ENCODE data around the gene OTOP3.
"Not testable (repeated sequence)": the region's sequence is repeated elsewhere in the genome, so short reads cannot be mapped to it uniquely, and the experiment has no call there.

Gene OTOP3

DNA sequence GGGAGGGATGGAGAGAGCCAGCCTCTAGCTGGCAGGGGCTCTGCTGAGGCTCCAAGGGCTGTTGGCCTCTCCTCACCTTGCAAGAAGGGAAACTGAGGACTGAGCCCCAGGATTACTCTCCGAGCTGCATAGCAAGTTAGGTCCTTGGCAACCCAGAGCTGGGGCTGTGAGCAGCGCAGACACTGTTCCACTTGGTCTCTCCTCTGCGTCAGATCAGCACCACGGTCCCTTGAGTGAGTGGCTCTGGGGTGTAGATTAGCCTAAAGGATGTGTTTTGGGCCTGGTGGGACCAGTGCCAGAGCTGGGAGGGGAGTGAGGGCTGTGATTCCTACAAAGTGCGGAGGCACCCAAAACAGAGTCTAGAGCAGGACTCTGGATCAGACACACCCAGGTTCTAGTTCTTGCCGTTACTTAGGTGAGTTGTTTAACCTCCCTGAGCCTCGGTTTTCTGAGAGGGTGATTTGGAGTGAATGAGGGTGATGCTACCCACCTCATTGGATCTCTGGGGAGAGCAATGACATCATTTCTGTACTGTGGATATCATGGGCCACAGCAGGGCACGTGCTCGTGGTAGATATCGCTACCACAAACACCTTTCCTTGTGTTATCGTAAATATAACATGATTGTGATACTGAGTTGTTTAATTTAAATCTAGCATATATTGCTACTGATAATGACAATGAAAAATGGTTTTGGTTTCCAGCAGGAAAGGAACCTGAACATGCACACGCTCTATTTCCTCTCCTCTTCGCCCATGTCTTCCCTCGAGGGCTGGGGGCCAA is 34.2 kb upstream of the OTOP3 start:
- no peaks in the 10 kb centered on the region for H3K36me3 ChIP-seq (ENCODE audit: control insufficient read depth, insufficient read depth, low read length)
- no peak overlapping the region for H3K27ac ChIP-seq (ENCODE audit: insufficient read depth, low read depth, low read length, poor library complexity, severe bottlenecking)
- WGBS, 2 experiments, result 88 to 89% methylated on average over 14 of the region's 14 CpGs
- no peaks in the 10 kb centered on the region for H3K9me3 ChIP-seq (ENCODE audit: control insufficient read depth, low read length)
- H3K4me1 ChIP-seq (ENCODE audit: control insufficient read depth, insufficient read depth, low read length), result no peaks in the 10 kb centered on the region
- H3K4me3 ChIP-seq (ENCODE audit: insufficient read depth, low read depth, low read length), result no peak overlapping the region
- H3K27me3 ChIP-seq (ENCODE audit: control insufficient read depth, insufficient read depth, low read length, poor library complexity, severe bottlenecking), result peaks cover 12% of the 10 kb centered on the region

DNA sequence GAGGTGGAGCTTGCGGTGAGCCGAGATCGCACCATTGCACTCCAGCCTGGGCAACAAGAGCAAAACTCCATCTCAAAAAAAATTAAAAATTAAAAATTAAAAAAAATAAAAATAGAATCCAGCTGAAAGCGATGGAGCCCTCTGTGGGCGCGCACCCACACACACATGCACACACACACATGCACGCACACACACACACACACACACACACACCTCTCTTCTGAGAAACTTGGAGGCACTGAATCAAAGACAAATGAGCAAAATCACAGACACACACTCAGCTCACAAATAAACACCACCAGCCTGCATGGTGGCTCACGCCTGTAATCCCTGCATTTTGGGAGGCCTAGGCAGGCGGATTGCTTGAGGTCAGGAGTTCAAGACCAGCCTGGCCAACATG is 32.7 kb upstream of the OTOP3 start:
- H3K27me3 ChIP-seq (ENCODE audit: control insufficient read depth, insufficient read depth, low read length, poor library complexity, severe bottlenecking), result peaks cover 3% of the 10 kb centered on the region
- H3K9me3 ChIP-seq (ENCODE audit: control insufficient read depth, low read length), result no peaks in the 10 kb centered on the region
- no peak overlapping the region for H3K4me3 ChIP-seq (ENCODE audit: insufficient read depth, low read depth, low read length)
- H3K27ac ChIP-seq (ENCODE audit: insufficient read depth, low read depth, low read length, poor library complexity, severe bottlenecking), result no peak overlapping the region
- no peaks in the 10 kb centered on the region for H3K4me1 ChIP-seq (ENCODE audit: control insufficient read depth, insufficient read depth, low read length)
- H3K36me3 ChIP-seq (ENCODE audit: control insufficient read depth, insufficient read depth, low read length), result no peaks in the 10 kb centered on the region
- 87 to 90% methylated on average over 9 of the region's 9 CpGs for WGBS, 2 experiments

DNA sequence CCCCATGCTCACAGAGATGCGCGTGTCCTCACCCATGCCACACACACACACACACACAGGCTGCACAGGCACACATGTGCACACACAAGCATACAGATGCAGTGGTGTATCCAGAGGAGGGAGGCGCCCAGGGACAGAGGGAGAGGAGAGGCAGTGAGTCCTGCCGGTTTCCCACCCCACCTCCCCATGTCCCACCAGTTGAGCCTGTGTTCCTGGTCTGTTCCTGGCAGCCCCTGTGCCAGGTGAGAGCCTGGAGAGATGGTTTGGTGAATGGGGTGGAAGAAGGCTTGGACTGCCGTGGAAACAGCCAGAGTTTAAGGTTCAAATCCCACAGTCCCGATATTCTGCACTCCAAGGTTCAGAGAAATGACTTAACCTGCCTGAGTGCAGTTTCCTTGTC is 32.0 kb upstream of the OTOP3 start:
- WGBS, 2 experiments, result 87 to 91% methylated on average over 6 of the region's 6 CpGs
- Histone ChIP-seq H3K4me1 (ENCODE audit: control insufficient read depth, insufficient read depth, low read length) (no peaks in the 10 kb centered on the region), H3K36me3 (ENCODE audit: control insufficient read depth, insufficient read depth, low read length) (no peaks in the 10 kb centered on the region), H3K27ac (ENCODE audit: insufficient read depth, low read depth, low read length, poor library complexity, severe bottlenecking) (no peak overlapping the region), H3K27me3 (ENCODE audit: control insufficient read depth, insufficient read depth, low read length, poor library complexity, severe bottlenecking) (peaks cover 3% of the 10 kb centered on the region), H3K9me3 (ENCODE audit: control insufficient read depth, low read length) (no peaks in the 10 kb centered on the region), H3K4me3 (ENCODE audit: insufficient read depth, low read depth, low read length) (no peak overlapping the region)

DNA sequence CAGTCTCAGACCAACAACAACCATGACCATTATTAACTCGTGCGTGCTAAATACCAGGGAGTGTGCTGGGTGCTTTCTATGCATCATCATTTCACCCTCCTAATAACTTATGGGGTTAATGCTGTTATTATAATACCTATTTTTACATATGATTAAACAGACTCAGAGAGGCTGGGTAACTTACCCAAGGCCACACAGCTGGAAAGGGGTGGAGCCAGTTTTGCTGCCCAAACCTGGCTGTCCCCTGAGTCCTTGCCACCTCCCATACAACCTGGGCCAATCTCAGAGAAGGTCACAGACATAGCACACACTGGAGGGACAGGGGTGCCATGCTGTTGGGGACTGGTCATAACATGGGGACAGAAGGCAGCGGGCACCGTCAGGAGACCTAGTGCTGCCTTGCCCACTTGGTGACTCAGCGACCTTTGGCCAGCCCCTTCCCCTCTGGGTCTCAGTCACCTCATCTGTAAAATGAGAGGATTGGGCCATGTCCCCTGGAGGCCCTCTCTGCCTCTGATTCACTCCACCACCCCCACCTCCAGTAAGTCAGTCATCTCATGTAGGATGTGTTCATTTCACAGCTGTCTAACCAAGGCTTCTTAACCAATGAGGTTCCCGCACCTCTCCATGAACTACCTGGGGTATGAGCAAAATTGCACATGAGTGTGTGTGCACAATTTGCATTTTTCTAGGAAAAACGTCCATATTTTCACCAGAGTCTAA is 30.9 kb upstream of the OTOP3 start:
- H3K27ac ChIP-seq (ENCODE audit: insufficient read depth, low read depth, low read length, poor library complexity, severe bottlenecking), result no peak overlapping the region
- H3K9me3 ChIP-seq (ENCODE audit: control insufficient read depth, low read length), result no peaks in the 10 kb centered on the region
- H3K4me3 ChIP-seq (ENCODE audit: insufficient read depth, low read depth, low read length), result no peak overlapping the region
- no peaks in the 10 kb centered on the region for H3K36me3 ChIP-seq (ENCODE audit: control insufficient read depth, insufficient read depth, low read length)
- WGBS, 2 experiments, result 84 to 91% methylated on average over 7 of the region's 7 CpGs
- H3K4me1 ChIP-seq (ENCODE audit: control insufficient read depth, insufficient read depth, low read length), result no peaks in the 10 kb centered on the region
- peaks cover 3% of the 10 kb centered on the region for H3K27me3 ChIP-seq (ENCODE audit: control insufficient read depth, insufficient read depth, low read length, poor library complexity, severe bottlenecking)

DNA sequence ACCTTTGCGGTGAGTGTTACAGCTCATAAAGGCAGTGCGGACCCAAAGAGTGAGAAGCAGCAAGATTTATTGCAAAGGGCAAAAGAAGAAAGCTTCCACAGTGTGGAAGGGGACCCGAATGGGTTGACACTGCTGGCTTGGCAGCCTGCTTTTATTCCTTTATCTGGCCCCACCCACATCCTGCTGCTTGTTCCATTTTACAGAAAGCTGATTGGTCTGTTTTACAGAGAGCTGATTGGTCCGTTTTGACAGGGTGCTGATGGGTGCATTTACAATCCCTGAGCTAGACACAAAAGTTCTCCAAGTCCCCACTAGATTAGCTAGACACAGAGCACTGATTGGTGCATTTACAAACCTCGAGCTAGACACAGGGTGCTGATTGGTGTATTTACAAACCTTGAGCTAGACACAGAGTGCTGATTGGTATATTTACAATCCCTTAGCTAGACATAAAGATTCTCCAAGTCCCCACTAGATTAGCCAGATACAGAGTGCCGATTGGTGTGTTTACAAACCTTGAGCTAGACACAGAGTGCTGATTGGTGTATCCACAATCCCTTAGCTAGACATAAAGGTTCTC is 29.4 kb upstream of the OTOP3 start:
- not testable (repeated sequence) for H3K9me3 ChIP-seq (ENCODE audit: control insufficient read depth, low read length); H3K27me3 ChIP-seq (ENCODE audit: control insufficient read depth, insufficient read depth, low read length, poor library complexity, severe bottlenecking); H3K4me1 ChIP-seq (ENCODE audit: control insufficient read depth, insufficient read depth, low read length); H3K27ac ChIP-seq (ENCODE audit: insufficient read depth, low read depth, low read length, poor library complexity, severe bottlenecking); H3K4me3 ChIP-seq (ENCODE audit: insufficient read depth, low read depth, low read length); H3K36me3 ChIP-seq (ENCODE audit: control insufficient read depth, insufficient read depth, low read length)
- WGBS, 2 experiments, result 88 to 94% methylated on average over 6 of the region's 6 CpGs

DNA sequence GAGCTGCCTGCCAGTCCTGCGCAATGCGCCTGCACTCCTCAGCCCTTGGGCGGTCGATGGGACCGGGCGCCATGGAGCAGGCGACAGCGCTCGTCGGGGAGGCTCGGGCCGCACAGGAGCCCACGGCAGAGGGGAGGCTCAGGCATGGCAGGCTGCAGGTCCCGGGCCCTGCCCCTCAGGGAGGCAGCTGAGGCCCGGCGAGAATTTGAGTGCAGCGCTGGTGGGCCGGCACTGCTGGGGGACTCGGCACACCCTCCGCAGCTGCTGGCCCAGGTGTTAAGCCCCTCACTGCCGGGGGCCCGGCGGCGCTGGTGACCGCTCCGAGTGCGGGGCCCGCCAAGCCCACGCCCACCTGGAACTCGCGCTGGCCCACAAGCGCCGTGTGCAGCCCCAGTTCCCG is 28.7 kb upstream of the OTOP3 start:
- no peaks in the 10 kb centered on the region for H3K9me3 ChIP-seq (ENCODE audit: control insufficient read depth, low read length)
- WGBS, 2 experiments, result 95 to 96% methylated on average over 34 of the region's 34 CpGs
- H3K36me3 ChIP-seq (ENCODE audit: control insufficient read depth, insufficient read depth, low read length), result no peaks in the 10 kb centered on the region
- H3K27me3 ChIP-seq (ENCODE audit: control insufficient read depth, insufficient read depth, low read length, poor library complexity, severe bottlenecking), result no peaks in the 10 kb centered on the region
- no peak overlapping the region for H3K27ac ChIP-seq (ENCODE audit: insufficient read depth, low read depth, low read length, poor library complexity, severe bottlenecking)
- no peaks in the 10 kb centered on the region for H3K4me1 ChIP-seq (ENCODE audit: control insufficient read depth, insufficient read depth, low read length)
- H3K4me3 ChIP-seq (ENCODE audit: insufficient read depth, low read depth, low read length), result no peak overlapping the region

DNA sequence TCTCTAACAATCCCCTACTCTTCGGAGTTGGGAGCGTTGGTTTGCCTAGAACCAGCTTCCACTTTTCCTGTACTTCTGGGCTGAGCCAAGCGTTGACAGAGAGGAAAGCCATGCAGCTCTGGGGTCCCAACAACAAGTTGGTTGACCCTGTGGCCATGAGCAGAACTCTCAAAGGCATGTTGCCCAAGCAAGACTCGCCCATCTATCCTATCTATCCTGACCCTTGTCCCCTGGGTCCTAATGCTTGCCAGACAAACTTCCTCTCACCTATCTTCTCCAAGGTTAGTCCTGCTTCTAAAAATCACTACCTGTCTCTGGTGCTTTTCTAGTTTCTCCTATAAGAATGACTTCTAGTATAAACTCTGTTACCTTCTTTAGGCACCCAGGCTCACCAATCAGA is 26.6 kb upstream of the OTOP3 start:
- H3K4me3 ChIP-seq (ENCODE audit: insufficient read depth, low read depth, low read length); H3K27me3 ChIP-seq (ENCODE audit: control insufficient read depth, insufficient read depth, low read length, poor library complexity, severe bottlenecking); H3K4me1 ChIP-seq (ENCODE audit: control insufficient read depth, insufficient read depth, low read length); H3K9me3 ChIP-seq (ENCODE audit: control insufficient read depth, low read length); H3K36me3 ChIP-seq (ENCODE audit: control insufficient read depth, insufficient read depth, low read length); H3K27ac ChIP-seq (ENCODE audit: insufficient read depth, low read depth, low read length, poor library complexity, severe bottlenecking): not testable (repeated sequence)
- WGBS, 2 experiments, result 61 to 66% methylated on average over 4 of the region's 4 CpGs

DNA sequence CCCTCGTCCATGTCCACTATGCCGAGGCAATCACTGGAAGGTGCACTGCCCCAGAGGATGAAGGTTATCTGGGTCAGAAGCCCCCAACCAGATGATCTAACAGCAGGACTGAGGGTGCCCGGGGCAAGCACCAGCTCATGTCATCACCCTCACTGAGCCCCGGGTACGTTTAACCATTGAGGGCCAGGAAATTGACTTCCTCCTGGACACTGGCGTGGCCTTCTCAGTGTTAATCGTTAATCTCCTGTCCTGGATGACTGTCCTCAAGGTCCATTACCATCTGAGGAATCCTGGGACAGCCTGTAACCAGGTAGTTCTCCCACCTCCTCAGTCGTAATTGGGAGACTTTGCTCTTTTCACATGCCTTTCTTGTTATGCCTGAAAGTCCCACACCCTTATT is 24.3 kb upstream of the OTOP3 start:
- not testable (repeated sequence) for H3K4me1 ChIP-seq (ENCODE audit: control insufficient read depth, insufficient read depth, low read length); H3K27me3 ChIP-seq (ENCODE audit: control insufficient read depth, insufficient read depth, low read length, poor library complexity, severe bottlenecking); H3K27ac ChIP-seq (ENCODE audit: insufficient read depth, low read depth, low read length, poor library complexity, severe bottlenecking); H3K9me3 ChIP-seq (ENCODE audit: control insufficient read depth, low read length); H3K4me3 ChIP-seq (ENCODE audit: insufficient read depth, low read depth, low read length); H3K36me3 ChIP-seq (ENCODE audit: control insufficient read depth, insufficient read depth, low read length)
- 92 to 96% methylated on average over 8 of the region's 8 CpGs for WGBS, 2 experiments

DNA sequence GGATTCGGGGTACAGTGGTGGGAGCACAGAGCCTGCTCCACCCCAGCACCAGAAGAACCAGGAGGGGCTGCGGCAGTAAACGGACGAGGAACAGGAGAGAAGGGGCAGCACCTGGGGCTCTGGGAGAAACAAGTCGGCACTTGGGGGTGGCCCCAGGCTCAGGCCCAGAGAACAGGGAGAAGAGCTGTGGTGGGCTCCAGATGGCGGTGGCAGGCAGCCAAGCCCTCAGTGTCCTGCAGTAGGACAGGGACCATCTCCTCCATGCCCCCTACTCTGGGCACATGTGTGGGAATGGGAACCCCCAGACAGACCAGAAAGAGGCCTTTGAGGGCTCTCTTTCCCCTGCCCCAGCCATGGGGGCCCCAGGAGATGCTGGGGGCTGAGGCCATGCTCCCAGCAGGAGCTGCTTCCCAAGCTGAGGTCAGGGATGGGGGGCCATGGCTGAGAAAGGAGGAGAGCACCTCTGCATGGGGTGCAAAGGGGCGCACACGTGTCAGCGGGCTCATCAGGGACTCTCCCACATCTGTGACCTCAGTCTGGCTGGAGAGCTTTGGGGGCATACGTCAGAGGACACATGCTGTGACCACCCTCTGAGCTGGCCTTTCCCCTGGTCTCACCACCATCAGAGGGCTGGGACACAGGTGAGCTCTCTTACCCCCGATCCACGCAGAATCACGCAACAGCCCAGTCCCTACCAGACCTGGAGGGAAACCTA is 19.4 kb upstream of the OTOP3 start:
- no peak overlapping the region for H3K4me3 ChIP-seq (ENCODE audit: insufficient read depth, low read depth, low read length)
- WGBS, 2 experiments, result 89 to 91% methylated on average over 13 of the region's 13 CpGs
- H3K4me1 ChIP-seq (ENCODE audit: control insufficient read depth, insufficient read depth, low read length), result peaks cover 5% of the 10 kb centered on the region
- H3K27ac ChIP-seq (ENCODE audit: insufficient read depth, low read depth, low read length, poor library complexity, severe bottlenecking), result no peak overlapping the region
- no peaks in the 10 kb centered on the region for H3K9me3 ChIP-seq (ENCODE audit: control insufficient read depth, low read length)
- no peaks in the 10 kb centered on the region for H3K27me3 ChIP-seq (ENCODE audit: control insufficient read depth, insufficient read depth, low read length, poor library complexity, severe bottlenecking)
- H3K36me3 ChIP-seq (ENCODE audit: control insufficient read depth, insufficient read depth, low read length), result no peaks in the 10 kb centered on the region

DNA sequence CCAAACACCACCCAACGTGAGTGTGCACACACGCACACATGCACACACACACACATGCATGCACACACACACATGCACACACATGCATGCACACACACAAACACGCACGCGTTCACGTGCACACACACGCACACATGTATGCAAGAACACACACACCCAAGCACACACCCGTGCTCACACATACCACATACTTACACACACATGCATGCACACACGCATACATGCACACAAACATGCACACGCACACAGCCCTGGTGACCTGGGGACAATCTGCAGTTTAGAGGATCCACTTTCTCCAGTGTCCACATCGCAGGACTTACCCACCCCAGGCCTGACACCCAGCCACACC is 18.9 kb upstream of the OTOP3 start:
- WGBS, 2 experiments, result 94 to 95% methylated on average over 11 of the region's 11 CpGs
- Histone ChIP-seq H3K36me3 (ENCODE audit: control insufficient read depth, insufficient read depth, low read length) (no peaks in the 10 kb centered on the region), H3K9me3 (ENCODE audit: control insufficient read depth, low read length) (no peaks in the 10 kb centered on the region), H3K4me3 (ENCODE audit: insufficient read depth, low read depth, low read length) (no peak overlapping the region), H3K4me1 (ENCODE audit: control insufficient read depth, insufficient read depth, low read length) (peaks cover 6% of the 10 kb centered on the region), H3K27me3 (ENCODE audit: control insufficient read depth, insufficient read depth, low read length, poor library complexity, severe bottlenecking) (peaks cover 4% of the 10 kb centered on the region), H3K27ac (ENCODE audit: insufficient read depth, low read depth, low read length, poor library complexity, severe bottlenecking) (no peak overlapping the region)

Measured in ectodermal cell (in vitro differentiated cells).